Progenitor cell of endocrine pancreas (in vitro differentiated cells): Measurements from ENCODE around the gene MAST4. TPM values are rescaled to one million over a fixed set of nuclear protein-coding genes. Genes with fewer than 3 reads are reported as not detected.

Experiments used
- DNase-seq: peaks from one replicate; pipeline ENCODE4 v3.0.0; 2021; ENCODE audit warnings: low spot score; ENCODE audit not compliant: unreplicated experiment
- H3K27ac Mint-ChIP-seq: 2 replicates; pipeline ENCODE4 v1.8.0; 2021; ENCODE audit warnings: mild to moderate bottlenecking, moderate library complexity, mixed read lengths
- H3K27me3 Mint-ChIP-seq: 2 replicates; pipeline ENCODE4 v1.8.0; 2021; ENCODE audit warnings: mixed read lengths
- H3K36me3 Mint-ChIP-seq: 2 replicates; pipeline ENCODE4 v1.8.0; 2022; ENCODE audit warnings: mixed read lengths; ENCODE audit not compliant: insufficient read depth
- H3K4me1 Mint-ChIP-seq: 2 replicates; pipeline ENCODE4 v1.8.0; 2021; ENCODE audit warnings: low read depth, mixed read lengths
- H3K4me3 Mint-ChIP-seq: 2 replicates; pipeline ENCODE4 v1.8.0; 2021; ENCODE audit warnings: low read depth, mild to moderate bottlenecking, moderate library complexity, mixed read lengths
- H3K9me3 Mint-ChIP-seq: 2 replicates; pipeline ENCODE4 v1.8.0; 2021; ENCODE audit warnings: low read depth, mixed read lengths
- CTCF ChIP-seq: fragments of 200-600 bp; sonication (generic); IDR thresholded peaks from one replicate; pipeline ENCODE4 v1.5.0; 2021; ENCODE audit warnings: antibody characterized with exemption, mild to moderate bottlenecking; ENCODE audit not compliant: unreplicated experiment
- total RNA-seq: library from RNA; stranded (reverse); gene quantifications from 2 replicates; pipeline ENCODE4 v1.2.1, GENCODE V29; 2021

The MAST4 gene
- total RNA-seq, 1 donor from 2014 or later = 45.3 TPM

- Mint-ChIP-seq H3K27me3 (no peaks in the 10 kb centered on the region), H3K9me3 (no peaks in the 10 kb centered on the region), H3K27ac (no peak overlapping the region), H3K4me3 (no peak overlapping the region), H3K4me1 (peaks cover 33% of the 10 kb centered on the region), H3K36me3 (no peaks in the 10 kb centered on the region)
- DNase-seq = no peak
- no peak for TF ChIP-seq CTCF
Observed at GRCh38 chr5:66629446-66629845, 33.3 kb downstream of the MAST4 start.

GRCh38 chr5:66633754-66634153 is 37.6 kb downstream of the MAST4 start:
- Mint-ChIP-seq H3K4me1 (peaks cover 37% of the 10 kb centered on the region), H3K4me3 (no peak overlapping the region), H3K36me3 (no peaks in the 10 kb centered on the region), H3K27me3 (no peaks in the 10 kb centered on the region), H3K9me3 (no peaks in the 10 kb centered on the region), H3K27ac (peak overlapping the region; percentile 92)
- no peak for TF ChIP-seq CTCF
- no peak for DNase-seq

GRCh38 chr5:66634601-66635000 is 38.4 kb downstream of the MAST4 start:
- no peaks in the 10 kb centered on the region for H3K27me3 Mint-ChIP-seq
- H3K9me3 Mint-ChIP-seq = no peaks in the 10 kb centered on the region

DNA sequence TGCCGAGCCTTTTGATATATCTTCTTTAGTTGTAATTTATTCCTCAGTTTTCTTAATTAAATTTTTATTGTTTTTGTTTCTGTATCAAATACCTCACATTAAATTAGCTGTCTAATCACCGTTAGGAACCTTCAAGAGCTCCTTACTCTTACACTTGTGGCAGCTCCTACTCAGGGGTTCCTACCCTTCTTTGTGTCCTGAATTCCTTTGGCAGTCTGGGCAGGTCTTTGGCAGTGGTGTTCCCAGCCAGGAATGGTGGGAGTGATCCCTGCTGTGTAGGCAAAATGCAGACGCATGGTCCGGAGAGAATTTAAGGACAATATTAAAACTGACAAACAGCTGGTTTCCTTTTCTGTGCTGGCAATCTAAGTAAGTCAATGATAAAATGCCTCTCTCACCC is 41.8 kb downstream of the MAST4 start:
- H3K27me3 Mint-ChIP-seq = no peaks in the 10 kb centered on the region
- peaks cover 27% of the 10 kb centered on the region for H3K4me1 Mint-ChIP-seq
- no peak for TF ChIP-seq CTCF
- no peak overlapping the region for H3K27ac Mint-ChIP-seq
- H3K4me3 Mint-ChIP-seq = no peak overlapping the region
- peaks cover 9% of the 10 kb centered on the region for H3K9me3 Mint-ChIP-seq
- peaks cover 1% of the 10 kb centered on the region for H3K36me3 Mint-ChIP-seq
- DNase-seq = no peak

More at GRCh38 chr5:66634601-66635000, 38.4 kb downstream of the MAST4 start:
- Mint-ChIP-seq H3K4me3 (no peak overlapping the region), H3K36me3 (no peaks in the 10 kb centered on the region), H3K27ac (no peak overlapping the region), H3K4me1 (peaks cover 40% of the 10 kb centered on the region)
- TF ChIP-seq CTCF = no peak
- no peak for DNase-seq

DNA sequence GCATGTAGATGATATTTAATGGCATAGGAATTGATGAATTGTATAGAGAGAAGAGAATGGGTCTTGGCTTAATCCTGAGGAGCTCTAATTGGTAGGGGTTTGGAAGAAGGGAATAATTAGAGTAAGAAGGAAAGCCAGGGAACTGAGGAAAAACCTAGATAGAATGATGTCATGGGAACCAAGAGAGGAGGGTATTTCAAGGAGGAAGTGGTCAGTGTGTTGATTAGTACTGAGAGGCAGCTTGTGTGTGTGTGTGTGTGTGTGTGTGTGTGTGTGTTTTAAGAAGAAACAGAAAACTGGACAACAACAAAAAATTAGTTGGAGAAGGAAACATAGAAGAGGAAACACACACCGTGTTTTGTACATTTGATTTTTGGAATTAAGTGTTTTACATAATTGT is 42.8 kb downstream of the MAST4 start:
- Mint-ChIP-seq H3K4me3 (no peak overlapping the region), H3K36me3 (peaks cover 1% of the 10 kb centered on the region), H3K27ac (no peak overlapping the region)

More for the DNA sequence above, 42.8 kb downstream of the MAST4 start:
- Mint-ChIP-seq H3K9me3 (peaks cover 9% of the 10 kb centered on the region), H3K27me3 (no peaks in the 10 kb centered on the region), H3K4me1 (peaks cover 30% of the 10 kb centered on the region)
- no peak for TF ChIP-seq CTCF
- no peak for DNase-seq
